ENCODE results near the gene OTUD1.

Gene OTUD1

DNA sequence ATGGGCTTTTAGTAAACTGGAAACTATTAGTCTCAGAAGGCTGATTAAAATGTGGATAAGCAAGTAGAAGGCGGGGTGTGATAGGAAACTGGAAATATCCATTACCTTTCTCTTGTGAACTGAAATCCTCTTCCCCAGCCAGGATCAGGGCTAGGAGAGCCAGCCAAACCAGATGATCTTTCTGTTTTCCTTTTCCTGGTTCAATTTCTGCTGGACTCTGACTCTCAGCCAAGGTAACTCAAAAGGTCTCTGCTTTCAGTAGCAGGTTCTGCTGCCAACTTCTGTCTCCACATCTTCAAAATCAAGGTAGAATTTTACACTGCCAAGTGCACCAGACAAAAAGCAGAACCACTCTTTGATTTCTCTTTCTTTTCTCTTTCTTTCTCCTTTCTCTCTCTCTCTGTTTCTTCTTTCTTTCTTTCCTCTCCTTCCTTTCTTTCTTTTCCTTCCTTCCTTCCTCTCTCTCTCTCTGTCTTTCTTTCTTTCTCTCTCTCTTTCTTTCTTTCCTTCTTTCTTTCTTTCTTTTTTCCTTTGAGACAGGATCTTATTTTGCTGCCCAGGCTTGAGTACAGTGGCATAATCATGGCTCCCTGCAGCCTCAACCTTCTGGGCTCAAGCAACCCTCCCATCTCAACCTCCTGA, 30.8 kb downstream of the OTUD1 start:
- no peak for DNase-seq

GRCh38 chr10:23472181-23472580, 33.3 kb downstream of the OTUD1 start:
- no peak for DNase-seq

- DNase-seq = no peak
Observed at GRCh38 chr10:23474081-23474480, 35.2 kb downstream of the OTUD1 start.

GRCh38 chr10:23474626-23475025, 35.8 kb downstream of the OTUD1 start:
- DNase-seq = no peak

- no peak for DNase-seq
Observed at GRCh38 chr10:23478570-23478969, 39.7 kb downstream of the OTUD1 start.

- DNase-seq = no peak
Observed at GRCh38 chr10:23479798-23480473, 41.1 kb downstream of the OTUD1 start.

DNA sequence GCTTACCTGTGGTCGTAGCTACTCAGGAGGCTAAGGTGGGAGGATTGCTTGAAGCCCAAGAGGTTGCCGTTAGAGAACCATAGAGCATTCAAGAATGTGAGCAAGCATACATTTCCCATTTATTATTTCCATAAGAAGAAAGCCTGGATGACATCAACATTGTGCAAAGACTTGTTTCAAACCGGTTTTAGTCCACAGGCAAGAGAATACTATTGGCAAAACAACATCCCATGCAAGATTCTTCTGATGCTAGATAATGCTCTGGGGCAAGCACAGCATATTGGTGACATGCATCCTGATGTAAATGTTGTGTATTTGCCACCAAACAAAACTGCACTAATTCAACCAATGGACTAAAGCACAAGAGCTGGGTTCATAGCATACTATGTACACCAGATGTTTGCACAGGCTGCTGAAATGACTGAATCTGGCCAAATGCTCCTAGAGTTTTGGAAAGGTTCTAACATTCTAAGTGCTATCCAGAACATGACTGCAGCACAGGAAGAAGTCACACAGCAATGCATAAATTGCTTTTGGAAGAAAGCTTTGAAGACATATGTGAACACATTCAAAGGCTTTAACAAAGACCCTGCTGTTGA, 42.6 kb downstream of the OTUD1 start:
- DNase-seq = no peak

- DNase-seq = no peak
Observed at GRCh38 chr10:23490115-23490514, 51.2 kb downstream of the OTUD1 start.

Data from activated CD4-positive, alpha-beta T cell treated with anti-CD3 and anti-CD28 coated beads for 48 hours (primary cell).